SKM-1 (cell line): ENCODE results near the gene RAMP3.
"Not testable (repeated sequence)": the region's sequence is repeated elsewhere in the genome, so short reads cannot be mapped to it uniquely, and the experiment has no call there.

Source experiments
- DNase-seq: peaks from one replicate; lab custom pipeline; 2025; ENCODE audit not compliant: unreplicated experiment; lab: John Stamatoyannopoulos, UW

RAMP3 gene

DNA sequence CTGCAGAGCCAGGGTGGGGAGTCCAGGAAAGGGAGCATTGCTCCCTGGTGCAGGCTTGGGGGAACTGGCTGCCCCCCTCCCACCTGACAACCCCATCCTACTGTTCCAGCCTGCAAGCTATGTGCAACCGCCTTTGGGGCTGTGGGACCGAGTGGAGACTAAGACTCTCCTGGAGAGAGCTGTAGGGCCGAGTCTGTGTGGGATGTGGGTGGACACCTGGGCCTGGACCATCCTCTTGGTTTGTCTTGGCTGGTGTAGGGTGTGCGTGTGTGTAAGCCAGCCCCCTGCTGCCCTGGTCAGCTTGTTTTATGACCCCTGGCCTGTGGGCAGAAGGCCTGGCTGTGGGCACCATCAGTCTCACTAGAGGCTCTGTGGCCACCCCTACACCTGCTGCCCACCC is 1.6 kb upstream of the RAMP3 start:
- no peak for DNase-seq

DNA sequence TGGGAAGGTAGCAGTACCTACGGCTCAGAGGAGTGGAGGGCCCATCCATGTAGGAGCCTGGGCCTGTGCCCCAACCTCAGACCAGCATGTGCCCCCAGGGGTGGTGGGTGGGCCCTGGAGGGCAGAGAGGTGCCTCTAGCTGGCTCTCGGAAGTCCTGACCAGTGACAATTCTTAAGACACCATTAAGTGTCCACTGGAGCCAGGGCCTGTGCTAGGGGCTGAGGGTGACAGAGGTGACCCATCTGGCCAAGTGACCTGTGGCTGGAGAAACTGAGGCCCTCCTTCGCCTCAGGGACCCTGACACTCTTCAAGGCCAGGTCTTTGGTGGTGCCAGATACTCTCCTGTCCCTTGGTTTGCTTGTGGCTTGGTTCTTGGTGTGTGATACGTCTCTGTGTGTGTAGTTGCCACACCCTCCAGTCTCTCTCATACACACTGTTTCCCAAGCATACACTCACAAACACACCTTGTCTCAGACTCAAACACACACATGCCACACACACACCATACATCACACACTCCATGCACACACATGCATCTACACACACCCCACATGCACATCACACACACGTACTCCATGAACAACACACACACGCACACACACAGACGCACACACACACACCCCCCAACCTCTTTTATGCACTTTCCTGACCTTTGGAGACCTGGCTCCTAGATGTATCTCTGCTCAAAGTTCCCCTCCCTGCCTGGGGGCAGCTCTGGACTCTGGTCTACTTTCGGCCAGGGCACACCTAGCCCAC is 897 bp upstream of the RAMP3 start:
- no peak for DNase-seq

DNA sequence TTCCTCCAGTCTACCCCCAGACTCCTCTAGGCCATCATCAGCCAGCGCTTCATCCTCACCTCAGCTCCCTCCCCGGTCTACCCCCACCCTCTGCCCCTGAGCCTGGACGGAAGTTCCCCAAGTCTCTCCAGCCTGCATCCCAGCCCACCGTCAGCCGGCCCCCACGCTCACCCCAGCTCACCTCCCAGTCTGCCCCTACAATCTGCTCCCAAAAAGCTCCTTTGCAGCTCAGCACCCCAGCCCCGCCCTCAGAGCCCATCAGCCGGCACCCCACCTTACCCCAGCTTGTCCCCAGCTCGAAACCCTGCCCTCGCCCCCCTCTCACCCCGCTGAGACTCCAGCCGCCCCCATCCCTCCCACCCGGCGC is 322 bp upstream of the RAMP3 start:
- no peak for DNase-seq

DNA sequence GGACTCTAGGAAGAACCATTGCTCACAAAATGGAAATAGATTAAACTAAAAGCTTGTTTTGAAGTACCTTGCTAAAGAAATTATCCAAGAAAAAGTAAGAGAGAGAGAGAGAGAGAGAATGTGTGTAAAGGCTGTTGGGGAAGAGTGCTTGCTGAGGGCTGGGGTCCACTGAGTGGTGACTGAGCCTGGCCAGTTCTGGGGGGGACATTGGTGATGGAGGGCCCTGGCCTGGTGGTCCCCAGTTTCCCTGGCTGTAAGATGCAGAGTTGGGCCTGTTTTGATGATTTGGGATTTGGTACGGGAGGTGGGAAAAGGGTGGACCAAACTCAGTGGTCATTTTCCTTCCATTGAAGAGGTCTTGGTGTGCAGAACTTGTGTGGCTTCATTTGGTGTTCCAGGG is 880 bp downstream of the RAMP3 start:
- DNase-seq, result no peak

DNA sequence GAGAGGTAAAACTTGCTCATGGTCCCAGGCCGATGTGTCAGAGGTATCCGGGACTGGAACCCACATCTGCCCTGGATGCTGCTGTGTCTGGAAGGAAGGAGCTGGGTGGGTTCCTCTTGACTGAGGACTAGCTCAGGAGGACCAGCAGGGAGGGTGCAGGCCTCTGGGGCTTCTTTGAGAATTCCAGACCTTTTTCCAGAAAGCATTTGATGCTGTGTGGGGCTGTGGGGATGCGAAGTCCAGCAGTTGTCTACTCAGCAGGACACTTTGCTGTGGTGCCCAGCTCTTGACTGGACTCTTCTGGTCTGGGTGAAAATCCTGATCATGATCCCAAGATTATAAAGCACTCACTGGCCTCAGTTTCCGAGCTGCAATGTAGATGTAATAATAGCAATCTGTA is 1.7 kb downstream of the RAMP3 start:
- DNase-seq, result no peak

DNA sequence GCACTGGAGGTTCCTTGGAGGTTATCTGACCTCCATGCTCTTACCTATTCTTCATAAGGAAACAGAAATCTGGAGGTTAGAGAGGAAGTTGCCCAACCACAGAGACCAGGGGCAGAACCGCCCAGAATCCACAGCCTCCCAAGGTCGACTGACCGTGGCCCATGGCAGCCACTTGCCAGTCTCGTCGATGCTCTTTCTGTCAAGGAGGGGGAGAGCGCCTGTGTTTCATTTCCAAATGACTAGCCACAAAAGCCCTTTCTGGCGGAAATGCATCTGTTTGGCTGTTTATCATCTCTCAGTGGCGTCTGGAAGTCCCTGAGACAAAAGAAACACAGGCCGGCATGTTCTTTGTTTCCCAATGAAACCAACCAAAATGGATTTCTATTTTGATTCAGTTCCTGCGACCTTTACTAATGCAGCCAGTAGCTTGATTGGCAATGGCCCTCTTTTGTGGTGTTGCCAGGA is 2.9 kb downstream of the RAMP3 start:
- DNase-seq, result no peak

DNA sequence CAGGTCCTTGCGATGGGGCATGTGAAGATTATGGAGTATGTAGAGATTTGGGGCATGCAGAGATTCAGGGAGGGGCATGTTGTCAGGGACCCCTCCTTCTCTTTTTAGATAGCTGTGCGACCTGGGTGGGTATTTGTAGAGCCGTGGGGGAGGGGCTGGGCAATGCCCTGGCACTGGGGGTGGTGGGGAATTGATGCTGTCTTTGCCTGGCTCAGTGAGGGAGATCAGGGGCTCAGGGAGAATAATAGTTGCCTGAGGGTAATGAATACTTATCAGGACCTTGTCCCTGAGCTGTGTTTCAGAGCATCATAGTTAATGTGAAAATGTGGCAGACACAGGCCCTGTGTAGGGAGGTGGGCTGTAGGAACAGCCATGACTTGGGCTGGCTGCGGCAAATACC is 3.5 kb downstream of the RAMP3 start:
- DNase-seq, result no peak

DNA sequence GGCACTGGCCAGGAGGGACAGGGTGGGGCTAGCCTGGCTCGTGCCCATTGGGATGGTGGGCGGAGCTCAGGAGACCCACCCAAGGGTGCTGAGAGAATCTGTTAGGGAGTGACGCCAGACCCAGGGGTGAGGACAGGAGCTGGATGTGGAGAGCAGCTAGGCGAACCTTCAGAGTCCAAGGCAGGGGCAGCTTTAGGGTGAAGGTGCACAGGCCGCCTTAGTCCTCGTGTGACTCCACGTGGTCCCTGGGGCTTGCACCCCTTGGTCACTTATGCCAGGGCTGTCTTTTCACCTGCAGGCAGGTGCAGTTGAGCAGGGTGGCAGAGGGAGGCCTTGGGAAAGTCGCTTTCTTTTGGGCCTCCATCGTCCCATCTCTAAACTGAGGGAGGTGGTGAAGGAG is 4.3 kb downstream of the RAMP3 start:
- DNase-seq, result no peak

DNA sequence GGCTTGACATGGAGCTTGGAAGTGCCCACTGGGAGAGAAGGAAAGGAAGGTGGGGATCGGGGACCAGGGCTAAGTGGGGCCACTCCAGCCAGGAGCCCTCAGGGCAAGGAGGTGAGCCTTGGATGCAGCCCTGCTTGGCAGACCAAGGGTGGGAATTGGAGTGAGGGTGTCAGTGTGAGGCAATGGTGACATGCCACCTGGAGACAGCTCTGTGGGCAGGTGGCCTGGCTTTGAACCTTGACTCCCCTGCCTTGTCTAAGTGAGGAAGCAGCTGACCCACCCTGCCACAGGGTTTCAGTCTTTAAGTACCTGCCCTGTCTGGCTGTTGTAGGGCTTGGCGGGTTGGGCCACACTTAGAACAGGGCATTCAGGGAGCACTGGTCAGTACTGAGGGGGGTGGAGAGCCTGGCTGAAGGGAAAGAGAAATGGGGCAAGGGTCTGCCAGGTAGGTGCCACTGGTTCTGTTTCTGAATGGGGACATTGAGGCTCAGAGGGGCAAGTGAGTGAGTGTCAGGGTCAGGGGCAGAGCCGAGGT is 4.8 kb downstream of the RAMP3 start:
- no peak for DNase-seq

DNA sequence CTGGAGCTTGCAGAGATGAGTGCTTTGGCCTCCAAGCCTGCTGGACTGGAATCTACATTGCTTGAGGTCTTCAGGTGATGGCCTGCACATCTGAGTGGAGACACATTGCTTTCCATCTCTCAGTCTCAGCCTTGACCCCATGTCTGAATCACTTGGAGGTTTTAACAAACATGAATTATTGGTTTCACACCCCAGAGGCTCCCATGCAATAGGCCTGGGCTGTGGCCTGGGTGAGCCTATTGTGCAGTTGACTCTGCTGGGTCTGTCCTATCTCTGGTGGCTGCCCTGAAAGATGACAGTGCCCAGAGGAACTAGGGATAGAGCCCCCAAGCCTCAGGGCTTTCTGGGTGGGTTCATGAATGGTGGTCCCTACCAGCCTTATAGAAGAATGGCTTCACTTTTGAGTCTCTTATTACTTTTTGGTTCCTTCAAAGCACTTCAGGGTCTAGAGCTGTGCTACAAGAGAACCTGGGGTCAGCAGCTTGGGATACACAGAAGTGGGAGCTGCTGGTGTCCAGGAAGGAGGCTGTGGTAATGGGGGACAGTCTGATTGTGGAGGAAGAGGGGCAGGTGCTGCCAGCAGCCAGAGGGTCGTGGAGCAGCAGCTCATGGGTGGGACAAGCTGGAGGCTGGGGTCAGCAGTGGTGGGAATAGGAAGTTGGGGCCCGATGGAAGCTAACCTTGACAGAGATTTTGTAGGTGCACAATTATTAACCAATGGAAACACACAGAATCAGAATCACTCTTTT is 5.5 kb downstream of the RAMP3 start:
- no peak for DNase-seq

DNA sequence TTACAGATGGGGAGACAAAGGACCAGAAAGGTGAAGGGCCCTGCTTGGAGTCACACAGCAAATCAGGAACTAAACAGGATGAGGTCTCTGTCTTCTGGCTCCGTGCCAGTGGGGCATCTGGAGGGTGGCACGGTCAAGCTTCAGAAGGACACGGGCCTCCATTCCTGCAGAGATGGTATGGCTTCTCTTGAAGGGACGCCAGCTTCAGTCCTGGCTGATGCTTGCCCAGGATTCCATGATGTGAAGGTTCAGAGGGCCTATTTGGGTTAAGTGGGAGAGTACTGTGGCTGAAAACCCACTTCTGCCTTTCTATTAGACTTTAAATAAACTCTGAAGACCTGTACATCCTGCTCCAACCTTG is 6.1 kb downstream of the RAMP3 start:
- no peak for DNase-seq

DNA sequence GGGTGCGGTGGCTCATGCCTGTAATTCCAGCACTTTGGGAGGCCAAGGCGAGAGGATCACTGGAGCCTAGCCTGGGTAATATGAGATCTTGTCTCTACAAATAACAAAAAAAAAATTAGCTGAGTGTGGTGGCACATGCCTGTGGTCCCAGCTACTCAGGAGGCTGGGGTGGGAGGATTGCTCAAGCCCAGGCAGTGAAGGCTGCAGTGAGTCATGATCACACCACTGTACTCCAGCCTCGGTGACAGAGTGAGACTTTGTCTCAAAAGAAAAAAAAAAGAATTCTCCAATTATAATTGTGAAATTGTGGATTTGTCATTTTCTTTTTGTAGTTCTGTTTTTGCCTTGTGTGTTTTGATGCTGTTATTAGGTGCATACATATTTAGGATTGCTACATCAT is 6.7 kb downstream of the RAMP3 start:
- not testable (repeated sequence) for DNase-seq

DNA sequence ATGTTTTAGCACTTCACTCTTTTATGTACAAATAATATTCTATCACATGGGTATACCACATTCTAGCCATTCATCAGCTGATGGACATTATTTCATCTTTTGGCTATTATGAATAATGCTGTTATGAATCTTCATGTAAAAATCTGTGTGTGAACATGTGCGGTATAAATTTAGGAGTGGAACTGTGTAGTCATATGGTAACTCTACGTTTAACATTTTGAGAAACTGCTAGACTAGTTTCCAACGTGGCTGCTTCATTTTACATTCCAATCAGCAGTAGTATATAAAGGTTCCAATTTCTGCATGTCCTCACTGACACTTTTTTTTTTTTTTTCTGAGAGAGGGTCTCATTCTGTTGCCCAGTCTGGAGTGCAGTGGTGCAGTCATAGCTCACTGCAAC is 8.3 kb downstream of the RAMP3 start:
- no peak for DNase-seq

DNA sequence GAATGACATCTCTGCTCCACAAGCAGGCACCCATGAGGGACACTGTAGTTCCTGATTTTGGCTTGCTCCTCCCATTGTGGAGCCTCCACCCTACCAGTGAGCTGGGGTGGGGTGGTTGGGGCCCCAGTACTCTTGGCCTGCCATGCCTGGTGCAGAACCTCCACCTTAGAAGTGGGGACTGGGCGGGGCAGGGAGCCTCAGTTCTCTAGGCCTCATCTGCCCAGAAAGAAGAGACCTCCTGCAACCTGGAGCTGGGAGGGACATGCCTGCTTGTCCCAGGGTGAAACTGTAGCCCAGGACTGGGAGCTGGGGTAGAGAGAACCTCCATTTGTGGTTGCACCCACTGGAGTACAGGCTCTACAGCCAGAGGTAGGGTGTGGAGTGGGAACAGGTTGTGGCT is 14.4 kb downstream of the RAMP3 start:
- no peak for DNase-seq

DNA sequence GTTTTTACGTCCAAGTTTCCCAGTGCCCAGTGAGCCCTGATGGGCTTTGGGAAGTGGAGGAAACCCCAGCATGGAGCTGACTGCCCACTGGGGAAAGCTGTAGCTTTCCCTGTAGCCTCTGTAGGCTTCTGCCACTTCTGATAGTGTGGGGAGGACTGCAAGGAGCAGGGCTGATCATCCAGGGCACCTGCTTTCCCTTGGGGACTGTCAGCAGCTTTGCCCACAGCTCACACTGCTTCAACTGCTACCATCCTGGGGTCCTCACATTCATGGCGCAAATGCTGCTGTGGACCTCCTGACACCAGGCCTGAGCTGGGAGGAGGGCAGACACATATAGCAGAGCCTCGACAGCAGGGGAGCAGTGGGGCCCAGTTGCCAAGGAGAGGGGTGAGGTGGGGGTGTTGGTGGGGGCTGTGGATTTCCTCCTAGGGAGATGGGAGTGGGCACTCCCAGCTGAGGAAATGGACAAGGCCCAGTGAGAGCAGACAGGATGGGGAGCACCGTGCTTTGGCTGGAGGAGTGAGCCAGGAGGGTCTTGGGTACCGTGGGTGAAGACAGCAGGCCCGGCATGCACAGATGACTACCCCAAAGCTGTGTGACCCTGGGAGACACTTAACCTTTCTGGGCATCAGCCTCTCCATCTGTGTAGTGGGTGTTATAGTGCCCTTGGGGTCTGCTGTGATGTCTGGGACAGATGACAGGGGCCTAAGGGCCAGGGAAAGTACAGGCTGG is 16.2 kb downstream of the RAMP3 start:
- no peak for DNase-seq

DNA sequence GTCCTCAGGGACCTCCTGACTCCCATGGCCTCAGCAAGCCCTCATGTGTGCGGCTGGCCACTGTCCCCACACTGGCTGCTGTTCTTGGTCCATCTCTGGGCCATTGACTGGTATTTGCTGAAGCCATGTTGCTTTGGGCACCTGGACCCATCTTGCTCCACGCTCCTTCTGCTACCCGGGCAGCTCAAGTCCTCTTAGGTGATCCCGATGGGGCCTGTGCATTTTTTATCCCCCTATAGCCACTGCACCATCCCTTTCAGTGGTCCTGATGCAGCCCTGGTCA is 16.7 kb downstream of the RAMP3 start:
- DNase-seq, result no peak

DNA sequence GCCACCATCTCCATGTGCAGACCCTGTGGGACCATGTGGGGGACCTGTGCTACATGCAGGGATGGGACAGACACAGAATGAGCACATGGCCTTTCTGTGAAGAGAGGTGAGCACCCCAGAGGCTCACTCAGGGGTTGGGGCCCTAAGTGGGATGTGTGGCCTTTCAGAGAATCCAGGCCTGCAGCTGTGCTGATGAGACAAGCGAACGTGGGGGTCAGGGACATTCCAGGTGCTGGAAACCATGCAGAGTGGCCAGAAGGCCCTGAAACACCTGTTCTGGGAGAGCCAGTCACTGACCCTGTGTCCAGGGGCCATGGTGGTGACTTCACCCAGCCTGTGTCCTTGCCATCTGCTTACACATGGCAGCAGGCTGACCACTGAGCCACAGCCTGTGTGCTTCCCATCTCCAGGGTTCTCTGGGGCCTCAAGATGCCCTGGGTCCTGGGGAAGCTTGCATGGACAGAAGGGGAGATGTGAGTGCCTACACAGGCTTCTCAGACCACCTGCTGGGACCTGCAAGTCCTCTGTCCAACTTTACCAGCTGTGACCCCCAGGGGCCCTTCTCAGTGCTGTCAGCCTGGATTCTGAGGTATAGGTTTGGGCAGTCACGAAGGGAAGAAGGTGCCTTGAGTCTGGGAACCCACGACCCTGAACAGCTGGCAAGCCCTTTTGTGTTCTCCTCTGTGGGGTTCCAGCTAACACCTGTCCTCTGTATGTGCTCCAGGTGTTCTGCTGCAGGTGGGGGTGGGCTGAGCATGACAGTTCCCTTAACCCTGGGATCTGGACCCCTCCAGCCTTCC is 17.6 kb downstream of the RAMP3 start:
- DNase-seq, result no peak

DNA sequence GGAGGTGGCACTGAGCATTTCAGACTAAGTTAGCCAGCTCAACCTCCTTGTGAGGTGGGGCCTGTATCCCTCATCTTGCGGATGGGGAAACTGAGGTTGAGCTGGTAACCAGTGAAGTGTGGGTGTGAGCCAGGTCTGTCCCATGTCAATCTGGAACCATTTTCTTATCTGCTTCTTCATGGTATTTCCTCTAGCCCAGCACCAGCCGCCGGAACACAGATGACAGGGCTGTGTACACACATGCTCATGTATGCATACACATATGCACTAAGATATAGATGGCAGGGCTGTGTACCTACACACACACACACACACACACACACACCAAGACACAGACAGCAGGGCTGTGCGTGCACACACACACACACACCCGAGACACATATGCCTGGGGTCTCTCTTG is 18.5 kb downstream of the RAMP3 start:
- DNase-seq, result no peak

DNA sequence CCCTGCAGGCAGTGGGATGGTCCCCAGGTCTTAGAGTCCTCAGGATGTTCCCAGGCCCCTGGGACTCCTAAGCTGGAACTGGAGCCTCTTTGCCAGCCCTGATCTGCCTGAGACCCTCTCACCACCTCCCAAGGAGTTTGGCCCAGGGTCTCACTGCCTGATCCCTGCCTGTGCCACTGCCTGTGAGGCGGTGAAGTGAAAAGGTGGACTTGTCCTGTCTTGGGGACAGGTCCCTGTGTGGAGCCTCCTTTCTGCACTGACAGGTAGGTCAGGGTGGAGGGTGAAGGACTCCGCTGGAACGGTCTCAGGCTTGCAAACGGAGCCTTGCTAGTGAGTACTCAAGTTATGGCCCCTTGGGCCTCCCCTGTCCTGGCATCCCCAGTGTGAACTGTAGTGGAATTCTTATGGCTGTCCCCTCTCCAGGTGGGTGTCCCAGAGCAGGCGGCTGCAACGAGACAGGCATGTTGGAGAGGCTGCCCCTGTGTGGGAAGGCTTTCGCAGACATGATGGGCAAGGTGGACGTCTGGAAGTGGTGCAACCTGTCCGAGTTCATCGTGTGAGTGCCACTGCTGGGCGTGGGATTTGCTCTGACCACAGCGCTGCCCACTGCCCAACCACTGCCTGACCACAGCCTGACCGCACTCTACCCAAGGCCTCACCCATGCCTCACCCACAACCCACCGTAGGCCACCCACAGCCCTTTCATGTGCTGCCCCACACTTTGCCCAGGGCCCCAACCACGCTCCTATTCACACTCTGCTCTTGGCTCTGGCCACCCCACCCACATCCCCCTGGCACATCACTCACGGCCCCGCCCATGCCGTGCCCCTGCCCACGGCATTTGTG is 19.5 kb downstream of the RAMP3 start:
- no peak for DNase-seq

DNA sequence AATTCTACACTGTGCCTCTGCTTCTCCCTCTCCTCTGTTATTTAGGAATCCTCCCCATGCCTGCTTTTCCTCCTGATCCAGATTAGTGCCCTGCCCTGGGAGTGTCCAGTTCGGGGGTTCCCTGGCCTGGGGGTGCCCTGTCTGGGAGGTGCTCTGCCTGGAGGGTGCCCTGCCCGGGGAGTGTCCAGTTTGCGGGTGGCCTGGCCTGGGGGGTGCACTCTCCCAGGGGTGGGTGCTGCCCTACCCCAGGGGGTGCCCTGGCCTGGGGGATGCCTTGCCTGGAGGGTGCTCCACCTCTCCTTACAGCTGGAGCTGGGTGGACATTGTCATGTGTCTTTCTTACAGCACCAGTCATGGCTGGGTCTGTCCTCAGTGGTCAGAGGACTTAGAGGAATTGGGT is 20.2 kb downstream of the RAMP3 start:
- DNase-seq, result no peak
